ENCODE data around the gene WDR70. TPM values are rescaled to one million over a fixed set of nuclear protein-coding genes. Genes with fewer than 3 reads are reported as not detected.

WDR70 gene
- total RNA-seq, 4 donors from 2014 or later, result 18.9 to 106 (median 34.9) TPM

- H3K4me3 ChIP-seq, result no peak overlapping the region
- TF ChIP-seq CTCF (IDR thresholded peaks at IDR 0.05) (no peak), POLR2A (IDR thresholded peaks at IDR 0.05) (no peak)
- peaks cover 0 to 9% (median 0%) of the 10 kb centered on the region in 3 donors for H3K36me3 ChIP-seq
- DNase-seq, result no peak
- H3K27me3 ChIP-seq, result no peaks in the 10 kb centered on the region
- no peak overlapping the region for H3K27ac ChIP-seq
- no peaks in the 10 kb centered on the region for H3K4me1 ChIP-seq
- H3K9me3 ChIP-seq, result no peaks in the 10 kb centered on the region
Observed at GRCh38 chr5:37724395-37725125, 345.4 kb downstream of the WDR70 start.

- no peak overlapping the region for H3K27ac ChIP-seq
- no peak overlapping the region for H3K4me3 ChIP-seq
- H3K9me3 ChIP-seq, result no peaks in the 10 kb centered on the region
- H3K27me3 ChIP-seq, result no peaks in the 10 kb centered on the region
- no peak for DNase-seq
- TF ChIP-seq CTCF (IDR thresholded peaks at IDR 0.05) (no peak), POLR2A (IDR thresholded peaks at IDR 0.05) (no peak)
- H3K36me3 ChIP-seq, result peaks cover 0 to 9% (median 0%) of the 10 kb centered on the region in 3 donors
- no peaks in the 10 kb centered on the region for H3K4me1 ChIP-seq
Observed at GRCh38 chr5:37725185-37725584, 346.1 kb downstream of the WDR70 start.

GRCh38 chr5:37727238-37727637, 348.1 kb downstream of the WDR70 start:
- Histone ChIP-seq H3K36me3 (peaks cover 0 to 9% (median 0%) of the 10 kb centered on the region in 3 donors), H3K4me3 (no peak overlapping the region), H3K27ac (no peak overlapping the region), H3K4me1 (no peaks in the 10 kb centered on the region), H3K27me3 (no peaks in the 10 kb centered on the region), H3K9me3 (no peaks in the 10 kb centered on the region)
- no peak for DNase-seq
- TF ChIP-seq CTCF (IDR thresholded peaks at IDR 0.05) (no peak), POLR2A (IDR thresholded peaks at IDR 0.05) (no peak)

GRCh38 chr5:37730896-37731455, 351.9 kb downstream of the WDR70 start:
- H3K9me3 ChIP-seq, result no peaks in the 10 kb centered on the region

GRCh38 chr5:37734114-37734513, 355.0 kb downstream of the WDR70 start:
- no peak for DNase-seq
- Histone ChIP-seq H3K4me3 (no peak overlapping the region), H3K36me3 (no peaks in the 10 kb centered on the region), H3K4me1 (peaks cover 0 to 11% (median 0%) of the 10 kb centered on the region in 4 donors), H3K9me3 (no peaks in the 10 kb centered on the region), H3K27ac (no peak overlapping the region), H3K27me3 (no peaks in the 10 kb centered on the region)
- TF ChIP-seq POLR2A (IDR thresholded peaks at IDR 0.05), result no peak
- TF ChIP-seq CTCF (IDR thresholded peaks at IDR 0.05), result no peak

More at GRCh38 chr5:37730896-37731455, 351.9 kb downstream of the WDR70 start:
- no peak for DNase-seq
- no peak overlapping the region for H3K27ac ChIP-seq
- no peaks in the 10 kb centered on the region for H3K4me1 ChIP-seq
- peaks cover 0 to 9% (median 0%) of the 10 kb centered on the region in 3 donors for H3K36me3 ChIP-seq
- TF ChIP-seq CTCF (IDR thresholded peaks at IDR 0.05), result no peak
- TF ChIP-seq POLR2A (IDR thresholded peaks at IDR 0.05), result no peak
- H3K4me3 ChIP-seq, result no peak overlapping the region
- no peaks in the 10 kb centered on the region for H3K27me3 ChIP-seq

Measured in Peyer's patch (tissue), 4 donors.